Neural cell (in vitro differentiated cells): Measurements from ENCODE around the gene ZNF346. TPM values are rescaled to one million over a fixed set of nuclear protein-coding genes. Genes with fewer than 3 reads are reported as not detected.

Experiments used
- H2AFZ ChIP-seq: fragments of 200-600, 300-800 bp; sonication (generic), shearing (Covaris generic); 2 replicates; pipeline ENCODE4 v1.6.0; 2014; ENCODE audit warnings: low read depth, mild to moderate bottlenecking, antibody characterized with exemption, low read length, moderate library complexity
- H3F3A ChIP-seq: fragments of 200-600 bp; shearing (Covaris generic); 2 replicates; pipeline ENCODE4 v1.6.1; 2016; ENCODE audit warnings: mild to moderate bottlenecking, moderate library complexity, mixed read lengths, antibody characterized with exemption, low read length; ENCODE audit not compliant: insufficient read depth, poor library complexity, severe bottlenecking
- H3K27ac ChIP-seq: fragments of 200-600, 300-800 bp; sonication (generic), shearing (Covaris generic); 2 replicates; pipeline ENCODE4 v1.5.1; 2014; ENCODE audit warnings: mild to moderate bottlenecking, low read length, moderate library complexity
- H3K27me3 ChIP-seq: fragments of 300-800, 200-600 bp; sonication (generic), shearing (Covaris generic); 2 replicates; pipeline ENCODE4 v1.6.0; 2014; ENCODE audit warnings: mild to moderate bottlenecking, low read depth, low read length, moderate library complexity; ENCODE audit not compliant: insufficient read depth
- H3K36me3 ChIP-seq: fragments of 300-800, 200-600 bp; sonication (generic), shearing (Covaris generic); 2 replicates; pipeline ENCODE4 v1.5.1; 2014; ENCODE audit warnings: mild to moderate bottlenecking, antibody characterized with exemption, low read length, moderate library complexity; ENCODE audit not compliant: insufficient read depth
- H3K4me2 ChIP-seq: fragments of 300-800, 200-600 bp; sonication (generic), shearing (Covaris generic); 2 replicates; pipeline ENCODE4 v1.6.0; 2014; ENCODE audit warnings: mild to moderate bottlenecking, low read length
- H3K4me3 ChIP-seq: fragments of 300-800, 200-600 bp; sonication (generic), shearing (Covaris generic); 2 replicates; pipeline ENCODE4 v1.5.1; 2014; ENCODE audit warnings: mild to moderate bottlenecking, low read length, moderate library complexity
- H3K79me2 ChIP-seq: fragments of 200-600 bp; shearing (Covaris generic); replicated peaks from 2 replicates; pipeline ENCODE4 v1.6.0; 2014; ENCODE audit warnings: mild to moderate bottlenecking, low read length, moderate library complexity; ENCODE audit not compliant: insufficient read depth
- H3K9ac ChIP-seq: fragments of 300-800, 200-600 bp; sonication (generic), shearing (Covaris generic); 2 replicates; pipeline ENCODE4 v1.6.1; 2016; ENCODE audit warnings: mild to moderate bottlenecking, low read length, mixed read lengths
- H3K9me2 ChIP-seq: fragments of 200-600 bp; shearing (Covaris generic); 2 replicates; pipeline ENCODE4 v1.6.1; 2016; ENCODE audit warnings: mild to moderate bottlenecking, low read length, mixed read lengths; ENCODE audit not compliant: insufficient read depth
- H3K9me3 ChIP-seq: fragments of 200-600, 300-800 bp; sonication (generic), shearing (Covaris generic); 2 replicates; pipeline ENCODE4 v1.6.1; 2016; ENCODE audit warnings: mild to moderate bottlenecking, mixed run types, low read length, moderate library complexity, mixed read lengths
- H4K20me1 ChIP-seq: fragments of 200-600 bp; shearing (Covaris generic); 2 replicates; pipeline ENCODE4 v1.6.1; 2016; ENCODE audit warnings: mild to moderate bottlenecking, mixed run types; ENCODE audit not compliant: insufficient read depth
- EP300 ChIP-seq: fragments of 450-650 bp; conservative IDR thresholded peaks from 2 replicates; pipeline ENCODE4 v1.6.1; 2014; ENCODE audit warnings: antibody characterized with exemption, mild to moderate bottlenecking, moderate library complexity; ENCODE audit not compliant: poor library complexity, severe bottlenecking
- EZH2 ChIP-seq: fragments of 200-600, 300-800 bp; shearing (Covaris generic), sonication (generic); IDR thresholded peaks from 2 replicates; pipeline ENCODE4 v1.6.1; 2014; ENCODE audit warnings: antibody characterized with exemption, low read length, borderline replicate concordance, mild to moderate bottlenecking; ENCODE audit not compliant: insufficient read depth, poor library complexity, severe bottlenecking
- MXI1 ChIP-seq: fragments of 450-650 bp; conservative IDR thresholded peaks from 2 replicates; pipeline ENCODE4 v1.6.1; 2014; ENCODE audit warnings: antibody characterized with exemption, mild to moderate bottlenecking; ENCODE audit not compliant: poor library complexity, severe bottlenecking
- POLR2AphosphoS5 ChIP-seq: IDR thresholded peaks from 2 replicates; pipeline ENCODE4 v1.6.1; 2012
- RAD21 ChIP-seq: fragments of 450-650 bp; conservative IDR thresholded peaks from 2 replicates; pipeline ENCODE4 v1.6.1; 2014; ENCODE audit warnings: antibody characterized with exemption, mild to moderate bottlenecking, moderate library complexity
- SMC3 ChIP-seq: fragments of 450-650 bp; conservative IDR thresholded peaks from 2 replicates; pipeline ENCODE4 v1.6.1; 2014; ENCODE audit warnings: antibody characterized with exemption, mild to moderate bottlenecking, moderate library complexity; ENCODE audit not compliant: poor library complexity
- TAF1 ChIP-seq: IDR thresholded peaks from 2 replicates; pipeline ENCODE4 v1.6.1; 2012; ENCODE audit warnings: low read depth
- polyA plus RNA-seq: library from polyadenylated mRNA; depleted of rRNA; stranded (reverse); fragments of >200 nt; gene quantifications from 2 replicates; pipeline ENCODE4 v1.2.3, GENCODE V29; 2014
- TF ChIP-seq, protein P1 (sequence below): IDR thresholded peaks from 2 replicates; pipeline ENCODE4 v1.6.1; 2012; ENCODE audit warnings: borderline replicate concordance
- TF ChIP-seq, protein P2 (sequence below): fragments of 450-650 bp; IDR thresholded peaks from 2 replicates; pipeline ENCODE4 v1.5.1; 2014; ENCODE audit warnings: antibody characterized with exemption, mild to moderate bottlenecking, moderate library complexity; ENCODE audit not compliant: poor library complexity, severe bottlenecking

ZNF346 gene
- polyA plus RNA-seq, 1 donor from 2014 or later: 40.1 TPM

DNA sequence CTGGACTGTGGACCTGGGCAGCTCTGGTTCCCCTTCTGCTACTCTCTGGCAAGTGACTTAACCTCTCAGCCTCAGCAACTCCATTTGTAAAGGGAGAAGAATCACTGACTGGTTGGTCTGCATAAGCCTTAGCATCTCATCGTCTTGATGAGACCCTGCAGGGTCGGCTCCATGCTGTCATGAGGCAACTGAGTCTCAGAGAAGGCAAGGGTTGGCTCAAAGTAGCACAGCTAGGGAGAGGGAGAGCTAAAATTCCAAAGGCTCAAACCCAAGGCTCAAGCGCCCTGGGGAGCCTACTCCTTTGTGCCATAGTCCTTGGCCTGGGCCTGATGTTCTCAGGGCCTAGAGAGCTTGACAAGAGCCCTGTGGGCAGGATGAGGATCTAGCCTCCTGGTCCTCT lies 68.7 kb downstream of the ZNF346 start:
- Histone ChIP-seq H3K4me3 (no peak overlapping the region), H3K79me2 (no peaks in the 10 kb centered on the region), H3K36me3 (no peaks in the 10 kb centered on the region), H3K4me2 (no peak overlapping the region), H3K9ac (no peak overlapping the region), H4K20me1 (no peaks in the 10 kb centered on the region), H3F3A (no peaks in the 10 kb centered on the region), H3K9me3 (no peaks in the 10 kb centered on the region), H3K27me3 (peaks cover 8% of the 10 kb centered on the region), H3K27ac (no peak overlapping the region), H2AFZ (no peak overlapping the region), H3K9me2 (no peaks in the 10 kb centered on the region)
- TF ChIP-seq MXI1: no peak
- no peak for TF ChIP-seq EP300
- no peak for TF ChIP-seq TAF1
- TF ChIP-seq, protein P1, sequence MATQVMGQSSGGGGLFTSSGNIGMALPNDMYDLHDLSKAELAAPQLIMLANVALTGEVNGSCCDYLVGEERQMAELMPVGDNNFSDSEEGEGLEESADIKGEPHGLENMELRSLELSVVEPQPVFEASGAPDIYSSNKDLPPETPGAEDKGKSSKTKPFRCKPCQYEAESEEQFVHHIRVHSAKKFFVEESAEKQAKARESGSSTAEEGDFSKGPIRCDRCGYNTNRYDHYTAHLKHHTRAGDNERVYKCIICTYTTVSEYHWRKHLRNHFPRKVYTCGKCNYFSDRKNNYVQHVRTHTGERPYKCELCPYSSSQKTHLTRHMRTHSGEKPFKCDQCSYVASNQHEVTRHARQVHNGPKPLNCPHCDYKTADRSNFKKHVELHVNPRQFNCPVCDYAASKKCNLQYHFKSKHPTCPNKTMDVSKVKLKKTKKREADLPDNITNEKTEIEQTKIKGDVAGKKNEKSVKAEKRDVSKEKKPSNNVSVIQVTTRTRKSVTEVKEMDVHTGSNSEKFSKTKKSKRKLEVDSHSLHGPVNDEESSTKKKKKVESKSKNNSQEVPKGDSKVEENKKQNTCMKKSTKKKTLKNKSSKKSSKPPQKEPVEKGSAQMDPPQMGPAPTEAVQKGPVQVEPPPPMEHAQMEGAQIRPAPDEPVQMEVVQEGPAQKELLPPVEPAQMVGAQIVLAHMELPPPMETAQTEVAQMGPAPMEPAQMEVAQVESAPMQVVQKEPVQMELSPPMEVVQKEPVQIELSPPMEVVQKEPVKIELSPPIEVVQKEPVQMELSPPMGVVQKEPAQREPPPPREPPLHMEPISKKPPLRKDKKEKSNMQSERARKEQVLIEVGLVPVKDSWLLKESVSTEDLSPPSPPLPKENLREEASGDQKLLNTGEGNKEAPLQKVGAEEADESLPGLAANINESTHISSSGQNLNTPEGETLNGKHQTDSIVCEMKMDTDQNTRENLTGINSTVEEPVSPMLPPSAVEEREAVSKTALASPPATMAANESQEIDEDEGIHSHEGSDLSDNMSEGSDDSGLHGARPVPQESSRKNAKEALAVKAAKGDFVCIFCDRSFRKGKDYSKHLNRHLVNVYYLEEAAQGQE: no peak
- TF ChIP-seq, protein P2, sequence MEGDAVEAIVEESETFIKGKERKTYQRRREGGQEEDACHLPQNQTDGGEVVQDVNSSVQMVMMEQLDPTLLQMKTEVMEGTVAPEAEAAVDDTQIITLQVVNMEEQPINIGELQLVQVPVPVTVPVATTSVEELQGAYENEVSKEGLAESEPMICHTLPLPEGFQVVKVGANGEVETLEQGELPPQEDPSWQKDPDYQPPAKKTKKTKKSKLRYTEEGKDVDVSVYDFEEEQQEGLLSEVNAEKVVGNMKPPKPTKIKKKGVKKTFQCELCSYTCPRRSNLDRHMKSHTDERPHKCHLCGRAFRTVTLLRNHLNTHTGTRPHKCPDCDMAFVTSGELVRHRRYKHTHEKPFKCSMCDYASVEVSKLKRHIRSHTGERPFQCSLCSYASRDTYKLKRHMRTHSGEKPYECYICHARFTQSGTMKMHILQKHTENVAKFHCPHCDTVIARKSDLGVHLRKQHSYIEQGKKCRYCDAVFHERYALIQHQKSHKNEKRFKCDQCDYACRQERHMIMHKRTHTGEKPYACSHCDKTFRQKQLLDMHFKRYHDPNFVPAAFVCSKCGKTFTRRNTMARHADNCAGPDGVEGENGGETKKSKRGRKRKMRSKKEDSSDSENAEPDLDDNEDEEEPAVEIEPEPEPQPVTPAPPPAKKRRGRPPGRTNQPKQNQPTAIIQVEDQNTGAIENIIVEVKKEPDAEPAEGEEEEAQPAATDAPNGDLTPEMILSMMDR: no peak
- TF ChIP-seq SMC3: no peak
- no peak for TF ChIP-seq EZH2
- no peak for TF ChIP-seq POLR2AphosphoS5
- TF ChIP-seq RAD21: no peak

DNA sequence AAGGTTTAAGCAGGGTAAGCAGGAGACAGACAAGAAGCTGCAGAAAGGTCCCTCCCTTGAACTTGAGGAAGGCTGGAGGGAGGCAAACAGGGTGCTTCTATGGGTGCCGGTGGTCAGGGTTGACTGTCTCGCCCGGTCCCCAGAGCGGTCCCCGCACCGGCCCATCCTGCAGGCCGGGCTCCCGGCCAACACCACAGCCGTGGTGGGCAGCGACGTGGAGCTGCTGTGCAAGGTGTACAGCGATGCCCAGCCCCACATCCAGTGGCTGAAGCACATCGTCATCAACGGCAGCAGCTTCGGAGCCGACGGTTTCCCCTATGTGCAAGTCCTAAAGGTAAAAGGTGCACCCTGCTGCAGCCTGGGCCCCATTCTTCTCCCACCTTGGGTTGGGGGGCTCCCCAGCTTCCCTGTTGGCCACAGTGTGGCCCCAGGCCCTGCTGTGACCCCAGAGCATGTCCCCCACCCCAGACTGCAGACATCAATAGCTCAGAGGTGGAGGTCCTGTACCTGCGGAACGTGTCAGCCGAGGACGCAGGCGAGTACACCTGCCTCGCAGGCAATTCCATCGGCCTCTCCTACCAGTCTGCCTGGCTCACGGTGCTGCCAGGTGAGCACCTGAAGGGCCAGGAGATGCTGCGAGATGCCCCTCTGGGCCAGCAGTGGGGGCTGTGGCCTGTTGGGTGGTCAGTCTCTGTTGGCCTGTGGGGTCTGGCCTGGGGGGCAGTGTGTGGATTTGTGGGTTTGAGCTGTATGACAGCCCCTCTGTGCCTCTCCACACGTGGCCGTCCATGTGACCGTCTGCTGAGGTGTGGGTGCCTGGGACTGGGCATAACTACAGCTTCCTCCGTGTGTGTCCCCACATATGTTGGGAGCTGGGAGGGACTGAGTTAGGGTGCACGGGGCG lies 69.9 kb downstream of the ZNF346 start:
- Histone ChIP-seq H3K4me2 (no peak overlapping the region), H3K4me3 (no peak overlapping the region), H3K9ac (no peak overlapping the region), H3K79me2 (no peaks in the 10 kb centered on the region), H3F3A (no peaks in the 10 kb centered on the region), H3K27me3 (peaks cover 4% of the 10 kb centered on the region), H2AFZ (no peak overlapping the region), H3K9me2 (no peaks in the 10 kb centered on the region), H3K27ac (no peak overlapping the region), H3K9me3 (no peaks in the 10 kb centered on the region), H3K36me3 (no peaks in the 10 kb centered on the region), H4K20me1 (no peaks in the 10 kb centered on the region)
- no peak for TF ChIP-seq SMC3
- TF ChIP-seq TAF1: no peak
- TF ChIP-seq, protein P2: no peak
- TF ChIP-seq, protein P1: no peak
- no peak for TF ChIP-seq EZH2
- no peak for TF ChIP-seq MXI1
